CMK (cell line): ENCODE results near the gene CMC2.

Experiments used
- DNase-seq: peaks from one replicate; pipeline ENCODE4 v3.0.0-alpha.2; 2010; ENCODE audit warnings: low read depth

CMC2 gene

DNA sequence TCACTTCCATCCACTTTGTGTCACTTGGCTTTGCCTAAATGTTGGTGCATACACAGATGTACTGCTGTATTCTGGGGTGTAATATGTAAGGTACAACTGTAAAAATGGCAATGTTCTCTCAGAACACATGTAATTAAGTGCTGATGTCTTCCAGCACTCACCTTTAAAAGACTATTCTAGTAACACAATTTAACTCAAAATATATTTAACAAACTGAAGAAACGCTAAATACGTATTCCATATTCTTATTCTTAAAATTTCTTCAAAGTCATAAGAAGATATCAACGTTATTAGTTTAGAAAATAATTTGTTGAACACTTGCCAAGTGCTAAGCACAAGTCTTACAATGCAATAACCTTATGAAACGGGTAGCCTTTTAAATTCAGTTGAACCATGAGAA, 3.6 kb downstream of the CMC2 start:
- DNase-seq = no peak

DNA sequence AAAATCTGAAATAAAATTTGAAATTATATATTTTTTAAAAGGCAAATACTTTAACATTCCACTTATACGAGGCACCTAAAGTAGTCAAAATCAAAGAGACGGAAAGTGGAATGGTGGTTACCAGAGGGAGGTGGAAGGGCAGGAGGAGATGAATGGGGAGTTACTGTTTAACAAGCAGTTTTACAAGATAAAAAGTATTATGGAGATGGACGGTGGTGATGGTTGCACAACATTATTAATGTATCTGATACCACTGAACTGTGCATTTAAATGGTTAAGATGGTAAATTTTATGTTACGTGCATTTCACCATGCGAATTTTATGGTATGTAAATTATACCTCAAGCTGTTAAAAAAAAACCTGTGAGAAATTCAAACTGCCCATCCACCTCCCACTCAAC, 5.4 kb downstream of the CMC2 start:
- DNase-seq = no peak

DNA sequence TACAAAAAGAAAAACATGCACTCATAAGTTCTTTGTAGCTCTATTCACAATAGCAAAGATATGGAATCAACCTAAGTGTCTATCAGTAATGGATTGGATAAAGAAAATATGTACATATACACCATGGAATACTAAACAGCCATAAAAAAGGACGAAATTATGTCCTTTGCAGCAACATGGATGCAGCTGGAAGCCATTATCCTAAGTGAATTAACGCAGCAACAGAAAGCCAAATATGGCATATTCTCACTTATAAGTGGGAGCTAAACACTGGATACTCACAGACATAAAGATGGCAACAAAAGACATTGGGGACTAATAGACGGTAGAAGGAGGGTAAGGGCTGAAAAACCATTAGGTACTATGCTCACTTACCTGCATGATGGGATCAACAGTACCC, 5.8 kb downstream of the CMC2 start:
- DNase-seq = no peak

DNA sequence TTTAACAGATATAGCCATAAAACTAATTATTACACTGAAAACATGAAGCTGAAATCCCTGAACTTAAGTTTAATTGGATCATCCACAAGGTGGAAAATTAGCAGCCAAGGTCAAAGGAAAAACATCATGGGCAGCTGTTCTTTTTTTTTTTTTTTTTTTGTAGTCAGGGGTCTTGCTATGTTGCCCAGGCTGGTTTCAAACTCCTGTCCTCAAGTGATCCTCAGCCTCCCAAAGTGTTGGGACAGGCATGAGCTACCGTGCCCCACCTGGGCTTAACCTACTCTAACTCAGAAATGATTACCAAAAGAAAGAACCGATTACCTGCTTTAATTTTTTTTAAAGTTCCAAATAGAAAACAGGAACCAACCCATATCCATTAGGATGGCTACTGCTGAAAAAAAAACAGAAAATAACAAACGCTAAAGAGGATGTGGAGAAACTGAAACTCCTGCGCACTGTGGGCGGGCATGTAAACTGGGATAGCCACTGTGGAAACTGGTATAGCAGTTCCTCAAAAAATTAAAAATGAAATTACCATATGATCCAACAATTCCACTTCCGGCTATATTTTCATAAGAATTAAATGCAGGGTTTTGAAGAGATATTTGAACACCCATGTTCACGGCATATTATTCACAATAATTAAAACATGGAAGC, 8.6 kb downstream of the CMC2 start:
- DNase-seq = no peak

DNA sequence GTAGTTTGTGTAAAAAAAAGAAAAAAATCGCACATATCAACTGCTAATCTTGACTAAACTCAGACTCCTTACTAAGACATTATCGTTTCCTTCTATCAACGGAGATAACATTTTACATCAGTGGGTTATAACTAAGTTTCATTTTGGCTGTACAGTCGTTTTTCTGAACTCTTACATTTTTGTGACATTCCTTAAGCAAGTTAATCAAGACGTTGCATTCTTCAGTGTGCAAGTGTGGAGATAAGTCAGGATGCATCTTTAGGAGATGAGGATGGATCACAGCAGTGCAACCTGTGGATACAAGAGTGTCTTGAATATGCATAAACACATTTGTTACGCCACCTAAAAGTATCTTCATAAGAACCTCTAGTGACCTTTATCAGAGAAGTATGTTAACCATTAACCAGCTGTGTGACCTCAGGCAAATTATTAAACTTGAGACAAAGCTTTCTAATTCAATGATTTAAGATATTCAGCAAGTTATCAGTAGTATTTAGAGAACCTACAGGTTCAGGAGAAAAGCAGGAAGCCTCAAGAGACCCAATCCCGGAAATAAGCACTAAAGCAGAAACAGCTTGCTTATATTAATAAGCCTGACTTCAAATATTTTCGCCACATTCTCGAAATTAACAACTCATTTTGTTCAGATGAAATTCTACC, 9.4 kb downstream of the CMC2 start:
- no peak for DNase-seq

DNA sequence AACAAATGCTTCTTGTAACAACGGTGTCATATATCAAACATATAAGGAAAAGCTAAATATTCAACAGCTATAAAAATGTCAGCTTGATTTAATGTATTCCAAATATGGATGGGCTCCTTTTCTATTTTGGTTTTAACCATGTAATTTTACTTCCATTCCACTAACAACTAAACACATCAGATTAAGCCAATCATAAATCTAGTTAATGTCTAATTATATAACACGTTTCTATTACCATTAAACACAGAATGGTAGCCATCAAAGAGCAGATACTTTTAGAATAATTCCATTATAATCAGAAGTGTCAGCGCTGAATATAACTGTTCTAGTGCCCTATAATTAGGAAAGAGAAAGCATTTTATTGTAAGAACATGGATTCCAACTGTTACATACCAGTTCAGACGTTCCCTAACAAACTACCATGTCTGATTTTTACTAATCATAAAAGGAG, 10.0 kb downstream of the CMC2 start:
- no peak for DNase-seq

DNA sequence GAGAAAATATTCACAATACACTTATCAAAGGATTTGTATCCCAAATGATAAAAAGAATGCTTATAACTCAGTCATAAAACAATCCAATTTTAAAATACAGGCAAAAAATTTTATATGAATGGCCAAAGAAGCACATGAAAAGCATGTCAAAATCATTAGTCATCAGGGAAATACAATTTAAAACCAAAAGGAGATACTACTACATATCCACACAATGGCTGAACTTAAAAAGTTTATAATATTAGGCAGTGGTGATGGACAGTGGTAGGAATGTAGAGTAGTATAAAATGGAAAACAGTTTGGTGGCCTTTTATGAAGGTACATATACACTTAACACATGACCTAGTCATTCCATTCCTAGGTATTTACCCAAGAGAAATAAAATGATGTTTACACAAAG, 12.2 kb downstream of the CMC2 start:
- no peak for DNase-seq

DNA sequence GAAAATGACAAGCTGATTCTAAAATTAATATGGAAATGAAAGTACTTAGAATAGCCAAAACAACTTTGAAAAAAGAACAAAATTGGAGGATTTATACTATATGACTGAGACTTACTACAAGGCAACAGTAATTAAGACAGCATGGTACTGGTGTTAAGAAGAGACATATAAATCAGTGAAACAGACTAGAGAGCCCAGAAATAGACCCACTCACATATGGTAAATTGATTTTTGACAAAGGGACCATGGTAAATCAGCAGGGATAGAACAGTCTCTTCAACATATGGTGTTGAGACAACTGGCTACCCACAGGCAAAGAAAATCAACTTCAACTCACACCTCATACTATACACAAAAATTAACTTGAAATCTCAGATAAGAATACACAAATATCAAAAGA, 12.9 kb downstream of the CMC2 start:
- no peak for DNase-seq

DNA sequence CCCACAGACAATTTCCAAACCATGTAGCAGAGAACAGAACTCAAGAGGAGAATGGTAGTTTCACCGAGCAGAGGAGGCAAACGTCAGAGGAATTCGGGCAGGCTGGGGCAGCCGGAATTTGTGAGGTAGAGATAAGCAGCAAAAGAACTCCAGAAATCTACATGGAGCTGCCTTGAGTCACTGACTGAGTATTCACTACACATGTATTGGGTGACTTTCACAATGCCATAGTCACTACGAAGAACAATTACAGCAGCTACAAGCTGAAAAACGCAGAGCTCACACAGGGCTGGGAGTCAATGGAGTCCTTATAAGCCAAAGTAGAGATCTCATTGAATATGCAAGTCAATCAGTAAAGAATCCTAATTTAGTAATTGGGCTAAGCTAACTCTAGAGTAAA, 13.4 kb downstream of the CMC2 start:
- no peak for DNase-seq

DNA sequence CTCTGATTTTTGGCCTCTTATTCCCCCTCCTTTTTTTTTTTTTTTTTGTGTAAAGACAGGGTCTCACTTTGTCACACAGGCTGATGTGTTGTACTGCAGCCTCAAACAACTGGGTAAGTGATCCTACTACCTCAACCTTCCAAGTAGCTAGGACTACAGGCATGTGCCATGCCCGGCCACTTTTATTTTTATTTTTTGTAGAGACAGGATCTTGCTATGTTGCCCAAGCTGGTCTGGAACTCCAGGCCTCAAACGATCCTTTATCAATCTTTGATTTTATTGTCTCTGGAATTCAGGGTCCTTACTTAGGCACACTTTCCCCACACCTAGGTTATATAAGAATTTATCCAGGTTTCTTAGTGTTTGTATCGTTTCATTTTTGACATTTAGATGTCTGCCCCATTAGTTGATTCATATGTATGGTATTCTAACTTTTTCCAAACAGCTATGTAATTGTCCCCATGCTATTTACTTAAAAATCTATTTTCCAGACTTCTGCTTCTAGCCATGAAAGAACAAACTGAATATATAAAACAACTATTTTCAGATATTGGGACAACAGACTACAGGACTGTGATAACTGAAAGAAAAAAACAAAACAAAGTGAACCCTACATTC, 13.9 kb downstream of the CMC2 start:
- no peak for DNase-seq

DNA sequence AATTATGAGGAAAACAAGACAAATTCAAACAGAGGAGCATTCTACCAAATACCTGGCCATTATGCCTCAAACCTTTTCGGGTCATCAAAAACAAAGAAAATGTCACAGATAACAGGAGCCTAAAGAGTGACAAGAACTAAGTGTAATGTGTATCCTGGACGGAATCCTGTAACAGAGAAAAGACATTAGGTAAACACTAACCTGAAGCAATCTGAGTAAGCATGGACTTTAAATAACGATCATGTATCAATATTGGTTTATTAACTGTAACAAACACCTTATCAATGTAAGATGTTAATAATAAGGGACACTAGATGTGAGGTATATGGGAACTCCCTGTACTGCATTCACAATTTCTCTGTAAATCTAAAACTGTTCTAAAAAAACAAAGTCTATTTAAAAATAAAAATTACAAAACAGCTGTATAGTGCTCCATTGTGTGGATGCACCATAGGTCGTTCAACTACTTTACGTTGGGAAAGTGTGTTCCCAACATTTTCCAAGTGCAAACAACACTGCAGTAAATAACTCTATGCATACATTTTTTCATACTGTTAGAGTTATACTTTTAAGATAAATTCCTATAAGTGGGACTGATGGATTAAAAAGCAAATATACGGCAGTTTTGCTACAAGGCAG, 14.8 kb downstream of the CMC2 start:
- no peak for DNase-seq

DNA sequence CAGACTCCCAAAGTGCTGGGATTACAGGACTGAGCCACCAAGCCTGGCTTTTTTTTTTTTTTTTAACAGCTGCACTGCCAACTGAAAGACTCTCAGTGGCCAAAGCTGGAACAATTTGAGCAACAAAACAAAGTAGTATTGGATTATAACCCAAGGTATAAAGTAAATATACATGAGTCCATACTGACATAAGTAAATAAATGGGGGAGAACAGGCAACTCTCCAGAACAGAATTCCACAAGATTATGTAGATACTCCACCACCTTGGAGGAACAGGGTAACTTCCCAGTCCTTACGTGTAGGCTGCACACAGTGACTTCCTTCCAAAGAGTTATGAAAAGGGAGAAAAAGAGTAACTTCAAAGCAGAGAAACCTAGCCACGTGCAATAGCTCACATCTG, 15.7 kb downstream of the CMC2 start:
- no peak for DNase-seq

DNA sequence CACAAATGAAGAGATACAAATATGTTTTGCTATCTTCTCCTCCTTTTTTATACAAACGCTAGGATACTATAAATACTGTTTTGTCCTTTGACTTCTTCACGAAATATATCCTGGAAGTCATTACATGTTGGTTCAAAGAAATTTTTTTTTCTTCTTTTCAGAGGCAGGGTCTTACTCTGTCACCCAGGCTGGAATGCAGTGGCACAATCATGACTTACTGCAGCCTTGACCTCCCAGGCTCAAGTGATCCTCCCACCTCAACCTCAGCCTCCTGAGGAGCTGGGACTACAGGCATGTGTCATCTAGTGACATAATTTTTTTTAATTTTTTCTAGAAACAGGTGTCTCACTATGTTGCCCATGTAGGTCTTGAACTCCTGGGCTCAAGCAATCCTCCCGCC, 16.1 kb downstream of the CMC2 start:
- no peak for DNase-seq

DNA sequence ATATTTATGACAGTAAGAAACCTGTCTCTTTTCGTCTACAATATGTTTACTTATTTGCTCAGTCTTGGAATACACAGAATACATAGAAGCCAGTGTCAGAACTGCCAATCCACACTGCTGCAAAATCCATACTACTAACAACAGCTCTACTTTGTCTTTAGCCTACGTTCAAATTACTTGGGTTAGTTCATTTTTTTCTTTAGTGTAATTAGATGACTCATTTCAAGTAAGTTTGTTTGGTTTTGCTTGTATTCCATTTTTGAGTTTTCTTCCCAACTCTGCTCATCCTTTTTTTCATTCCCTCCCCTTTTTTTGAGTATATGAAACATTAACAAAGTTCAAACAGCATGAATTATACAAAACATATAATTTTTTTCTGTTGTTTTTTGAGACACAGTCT, 16.9 kb downstream of the CMC2 start:
- no peak for DNase-seq

DNA sequence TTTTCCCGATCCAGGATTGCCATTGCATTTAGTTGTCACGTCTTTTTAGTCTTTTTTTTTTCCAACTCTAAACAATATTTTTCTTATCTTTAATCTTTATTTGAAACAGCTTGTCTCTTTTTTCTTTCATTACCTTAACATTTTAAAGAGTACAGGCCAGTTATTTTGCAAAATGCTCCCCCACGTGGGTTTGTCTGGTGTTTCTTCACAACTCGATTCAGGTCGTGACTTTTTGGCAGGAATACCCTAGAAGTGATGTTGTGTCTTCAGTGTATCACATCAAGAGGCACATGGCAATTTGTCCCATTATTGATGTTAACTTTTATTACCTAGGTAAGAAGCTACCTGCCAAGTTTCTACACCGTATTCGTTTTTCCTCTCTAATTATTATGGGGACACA, 17.9 kb downstream of the CMC2 start:
- DNase-seq = no peak

DNA sequence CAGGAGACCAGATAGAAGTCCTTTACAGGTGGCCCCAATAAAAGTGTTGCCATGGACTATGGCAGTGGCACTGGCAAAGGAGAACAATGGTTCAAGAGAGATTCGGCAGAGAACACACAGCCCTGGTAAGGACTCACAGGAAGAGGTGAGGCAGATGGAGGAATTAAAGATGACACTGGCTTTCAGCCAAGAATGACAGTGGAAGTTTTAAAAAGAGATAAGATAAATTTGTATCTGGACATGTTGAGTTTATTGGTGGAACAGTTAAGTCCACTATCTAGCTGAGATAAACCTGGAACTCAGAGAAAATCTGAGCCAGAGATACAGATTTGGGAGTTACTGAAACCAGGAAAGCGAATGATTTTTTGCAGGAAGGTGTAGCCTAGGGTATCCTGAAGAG, 20.1 kb downstream of the CMC2 start:
- no peak for DNase-seq

DNA sequence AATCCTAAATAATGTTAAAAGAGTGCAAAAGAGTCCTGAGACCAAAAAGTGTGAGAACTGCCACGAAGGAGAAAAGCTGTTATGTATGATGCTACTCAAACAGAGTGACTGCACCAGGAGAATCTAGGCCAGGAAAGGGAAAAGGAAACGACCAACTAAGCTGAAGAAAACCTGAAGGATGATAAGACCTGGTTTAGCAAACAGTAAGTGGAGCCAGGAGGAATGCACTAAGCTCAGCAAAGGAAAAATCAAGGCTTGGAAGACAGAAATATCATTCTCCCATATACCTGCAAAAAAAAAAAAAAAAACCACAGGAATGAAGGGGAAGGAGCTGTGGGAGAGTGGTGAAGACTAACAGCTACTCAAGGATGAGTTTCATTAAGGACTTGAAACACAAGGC, 21.1 kb downstream of the CMC2 start:
- no peak for DNase-seq

DNA sequence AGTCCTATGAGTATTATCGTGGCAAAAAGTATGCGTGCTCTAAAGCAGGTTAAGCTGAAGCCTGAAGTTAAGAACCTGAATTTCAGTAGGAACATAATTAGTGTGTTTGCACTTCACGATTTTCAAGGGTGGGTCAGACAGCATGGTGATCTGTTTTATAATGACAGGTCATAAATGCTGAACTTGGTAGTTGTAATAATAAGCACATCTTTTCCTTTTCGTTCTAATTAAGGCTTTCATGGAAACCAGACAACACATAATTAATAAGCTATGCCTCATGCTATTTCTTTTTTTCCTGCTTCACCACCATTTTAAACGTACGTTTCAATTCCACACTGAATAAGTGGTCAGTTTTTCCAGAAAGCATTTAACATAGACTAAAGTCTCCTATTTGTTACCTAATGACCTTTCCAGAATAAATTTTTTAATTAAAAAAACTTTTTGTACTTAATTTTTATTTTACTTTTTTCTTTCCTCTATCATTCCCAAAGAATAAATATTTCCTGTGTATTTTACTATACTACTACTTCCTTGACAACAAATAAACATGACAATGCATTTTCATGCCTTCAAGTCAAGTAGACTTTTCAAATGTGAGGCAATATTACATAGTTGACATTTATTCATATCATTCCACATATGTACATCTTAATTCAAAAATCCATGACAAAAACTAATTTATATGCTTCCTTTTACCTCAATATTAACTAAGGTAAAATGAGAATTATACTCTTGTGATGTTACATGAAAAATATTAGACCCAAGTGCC, 22.4 kb downstream of the CMC2 start:
- no peak for DNase-seq

DNA sequence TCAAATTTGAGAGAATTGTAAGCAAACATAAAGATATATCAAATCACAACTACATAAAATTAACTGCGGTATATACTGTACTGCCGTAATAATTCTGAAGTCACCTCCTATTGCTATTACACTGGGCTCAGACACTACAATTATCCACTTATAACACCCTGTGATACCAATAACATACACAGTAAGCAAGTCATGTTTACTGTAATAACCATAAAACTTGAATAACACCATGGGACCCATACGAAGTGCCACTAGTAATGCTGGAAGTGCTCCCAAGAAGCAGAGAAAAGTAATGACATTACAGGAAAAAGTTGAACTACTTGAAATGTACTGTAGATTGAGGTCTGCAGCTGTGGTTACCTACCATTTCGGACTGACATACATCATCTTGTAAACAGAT, 24.0 kb downstream of the CMC2 start:
- no peak for DNase-seq

DNA sequence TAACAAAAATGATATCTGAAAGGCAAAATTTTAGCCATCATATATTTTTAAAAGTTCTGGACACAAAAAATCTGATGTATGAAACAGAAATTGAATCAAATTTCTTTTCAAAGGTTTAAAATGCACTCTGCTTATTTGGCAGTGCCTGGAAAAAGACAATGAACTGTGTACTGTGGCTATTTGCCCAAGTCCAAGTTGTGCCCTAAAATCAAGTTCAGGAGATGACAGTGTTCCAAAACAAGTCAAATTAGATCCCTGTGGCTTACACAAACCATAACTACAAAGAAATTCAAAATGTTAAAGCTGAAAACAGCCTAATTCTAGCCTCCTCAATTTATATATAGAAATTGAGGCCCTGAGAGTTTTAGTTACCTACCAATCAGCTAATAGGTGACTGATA, 25.6 kb downstream of the CMC2 start:
- no peak for DNase-seq

DNA sequence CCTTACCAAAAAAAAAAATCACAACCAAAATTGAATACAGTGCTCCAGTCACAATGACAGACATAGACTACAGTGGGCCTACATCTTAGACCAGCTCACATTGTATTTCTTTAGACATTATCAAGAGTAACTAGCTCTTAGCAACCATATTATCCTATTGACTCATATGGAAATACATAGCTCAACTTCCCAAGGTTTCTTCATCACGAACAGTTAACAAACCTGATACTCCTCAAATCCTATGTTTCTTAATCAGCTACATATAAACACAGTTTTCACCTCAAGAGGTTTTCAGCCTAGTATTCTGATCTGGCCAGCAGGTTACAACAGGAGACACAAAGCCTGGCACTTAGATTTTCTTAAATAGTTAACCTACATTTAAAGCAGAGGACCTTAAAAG, 29.7 kb downstream of the CMC2 start:
- DNase-seq = no peak

DNA sequence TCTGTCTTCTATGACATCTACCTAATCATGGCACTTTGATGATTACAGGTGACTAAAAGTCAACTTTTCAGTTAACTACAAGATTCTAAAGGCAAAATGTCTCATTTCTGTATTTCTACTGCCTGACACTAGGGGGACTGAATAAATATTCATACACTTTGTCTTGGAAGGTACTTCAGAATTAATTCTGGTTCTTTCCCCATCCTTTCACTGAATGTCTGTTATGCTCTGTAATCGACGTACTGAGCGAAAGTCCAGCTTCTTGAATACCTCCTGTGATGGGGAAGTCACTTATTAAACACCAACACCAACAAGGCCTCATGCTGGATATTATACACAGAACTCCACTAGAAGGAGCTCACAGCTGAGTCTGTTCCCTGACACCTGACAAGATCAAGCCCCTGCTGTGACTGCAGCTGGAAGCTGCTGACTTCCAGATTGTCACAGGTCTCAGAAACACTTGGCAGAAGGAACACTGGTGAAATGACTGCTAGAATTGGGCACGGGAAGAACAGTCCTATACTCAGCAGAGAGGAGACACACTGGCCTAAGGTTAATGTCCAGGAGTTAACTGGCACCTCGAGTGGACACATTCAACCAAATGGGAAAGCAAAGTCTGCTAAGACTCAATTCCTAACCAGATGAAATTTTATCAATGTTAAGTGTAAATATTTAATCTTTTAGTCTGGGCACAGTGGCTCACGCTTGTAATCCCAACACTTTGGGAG, 31.9 kb downstream of the CMC2 start:
- no peak for DNase-seq
